C4-2B (cell line): ENCODE results near the gene PEX5.

Experiments used
- H3K27ac ChIP-seq: fragments of 450-650 bp; 2 replicates; pipeline ENCODE4 v1.5.1; 2017
- ZFX ChIP-seq: fragments of 450-650 bp; IDR thresholded peaks from 2 replicates; pipeline ENCODE4 v1.6.1; 2017
- TF ChIP-seq, protein P1 (sequence below): fragments of 450-650 bp; conservative IDR thresholded peaks from 2 replicates; pipeline ENCODE4 v1.5.1; 2017; ENCODE audit warnings: mild to moderate bottlenecking

PEX5 gene

GRCh38 chr12:7197841-7198240 lies 8.4 kb downstream of the PEX5 start:
- H3K27ac ChIP-seq: no peak overlapping the region
- no peak for TF ChIP-seq ZFX
- TF ChIP-seq, protein P1, sequence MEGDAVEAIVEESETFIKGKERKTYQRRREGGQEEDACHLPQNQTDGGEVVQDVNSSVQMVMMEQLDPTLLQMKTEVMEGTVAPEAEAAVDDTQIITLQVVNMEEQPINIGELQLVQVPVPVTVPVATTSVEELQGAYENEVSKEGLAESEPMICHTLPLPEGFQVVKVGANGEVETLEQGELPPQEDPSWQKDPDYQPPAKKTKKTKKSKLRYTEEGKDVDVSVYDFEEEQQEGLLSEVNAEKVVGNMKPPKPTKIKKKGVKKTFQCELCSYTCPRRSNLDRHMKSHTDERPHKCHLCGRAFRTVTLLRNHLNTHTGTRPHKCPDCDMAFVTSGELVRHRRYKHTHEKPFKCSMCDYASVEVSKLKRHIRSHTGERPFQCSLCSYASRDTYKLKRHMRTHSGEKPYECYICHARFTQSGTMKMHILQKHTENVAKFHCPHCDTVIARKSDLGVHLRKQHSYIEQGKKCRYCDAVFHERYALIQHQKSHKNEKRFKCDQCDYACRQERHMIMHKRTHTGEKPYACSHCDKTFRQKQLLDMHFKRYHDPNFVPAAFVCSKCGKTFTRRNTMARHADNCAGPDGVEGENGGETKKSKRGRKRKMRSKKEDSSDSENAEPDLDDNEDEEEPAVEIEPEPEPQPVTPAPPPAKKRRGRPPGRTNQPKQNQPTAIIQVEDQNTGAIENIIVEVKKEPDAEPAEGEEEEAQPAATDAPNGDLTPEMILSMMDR: no peak

GRCh38 chr12:7203109-7203508 lies 13.6 kb downstream of the PEX5 start:
- no peak for TF ChIP-seq ZFX
- TF ChIP-seq, protein P1: no peak
- no peak overlapping the region for H3K27ac ChIP-seq

- no peak overlapping the region for H3K27ac ChIP-seq
- no peak for TF ChIP-seq ZFX
- TF ChIP-seq, protein P1: no peak
Measured at GRCh38 chr12:7205091-7205490, 15.6 kb downstream of the PEX5 start.

GRCh38 chr12:7206691-7207090 lies 17.2 kb downstream of the PEX5 start:
- TF ChIP-seq, protein P1: no peak
- TF ChIP-seq ZFX: no peak
- H3K27ac ChIP-seq: no peak overlapping the region

DNA sequence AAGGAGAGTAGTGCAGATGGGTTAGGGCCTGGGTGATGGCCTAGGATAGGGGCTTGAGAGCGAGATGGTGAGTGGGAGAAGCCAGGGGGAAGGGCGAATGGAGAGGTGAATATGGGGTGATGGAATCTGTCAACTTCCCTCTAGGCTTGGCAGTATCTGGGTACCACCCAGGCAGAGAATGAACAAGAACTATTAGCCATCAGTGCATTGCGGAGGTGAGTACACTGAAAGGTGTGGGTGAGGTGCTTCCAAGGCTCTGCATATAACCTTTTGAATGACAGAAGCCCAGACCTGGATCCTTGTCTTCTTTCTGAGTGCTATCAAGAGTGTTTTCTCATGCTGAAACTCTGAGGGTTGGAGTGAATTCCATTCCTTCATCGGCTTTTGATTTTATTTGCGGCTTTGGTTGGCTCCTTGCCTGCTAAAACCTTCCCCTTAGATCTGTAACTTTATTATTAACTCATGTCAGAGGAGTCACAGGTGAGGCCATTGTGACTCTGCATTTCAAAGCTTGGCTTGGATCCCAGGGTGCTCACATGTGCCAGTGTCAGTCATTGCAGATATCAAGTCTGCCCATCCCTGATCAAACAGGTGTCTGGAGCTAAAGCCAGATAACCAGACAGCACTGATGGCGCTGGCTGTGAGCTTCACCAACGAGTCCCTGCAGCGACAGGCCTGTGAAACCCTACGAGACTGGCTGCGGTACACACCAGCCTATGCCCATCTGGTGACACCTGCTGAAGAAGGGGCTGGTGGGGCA lies 18.6 kb downstream of the PEX5 start:
- TF ChIP-seq, protein P1: no peak
- no peak for TF ChIP-seq ZFX
- H3K27ac ChIP-seq: no peak overlapping the region

- no peak overlapping the region for H3K27ac ChIP-seq
- TF ChIP-seq, protein P1: no peak
Measured at GRCh38 chr12:7209958-7210357, 20.5 kb downstream of the PEX5 start.

DNA sequence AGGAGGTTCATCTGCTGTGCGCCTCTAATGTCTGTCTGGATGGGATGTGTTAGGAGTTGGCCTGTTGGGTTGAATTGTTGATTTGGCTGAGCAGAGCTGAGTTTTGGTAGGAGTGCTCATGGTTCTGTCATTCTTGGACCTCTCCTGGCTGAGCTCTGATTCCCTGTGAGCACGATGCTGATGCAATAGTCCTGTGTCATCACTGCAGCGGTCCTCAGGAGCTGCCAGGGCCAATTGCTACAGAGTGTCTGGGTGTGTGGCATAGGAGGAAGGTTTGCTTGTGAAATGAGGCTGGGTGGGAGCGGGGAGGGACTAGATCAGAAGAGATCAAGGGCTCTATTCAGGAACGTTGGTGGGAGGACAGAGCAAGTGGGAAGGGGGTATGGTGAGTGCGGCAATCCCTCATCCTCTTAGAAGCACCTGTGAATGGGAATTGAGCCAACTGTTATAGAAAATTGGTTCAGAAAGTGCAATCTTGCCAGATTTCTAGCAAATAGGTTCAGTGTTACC lies 21.2 kb downstream of the PEX5 start:
- H3K27ac ChIP-seq: no peak overlapping the region
- TF ChIP-seq, protein P1: no peak
- TF ChIP-seq ZFX: no peak
